Cardiac fibroblast (primary cell): ENCODE measurements around the gene GAP43.
"Not testable (repeated sequence)": the region's sequence is repeated elsewhere in the genome, so short reads cannot be mapped to it uniquely, and the experiment has no call there.

ENCODE experiments used
- DNase-seq, 2 donors: peaks; one replicate each; pipeline versions ENCODE4 v3.0.0 to v3.0.0-alpha.2; 2010; ENCODE audit warnings: low read depth in 2 of 2
- H3K4me3 ChIP-seq, 2 donors: replicated peaks in 1 of 2; 1 replicate in 1 of 2; 2 replicates in 1 of 2; pipeline ENCODE4 v1.5.1; 2011; ENCODE audit warnings: low read depth in 2 of 2, low read length in 2 of 2, mild to moderate bottlenecking in 2 of 2, moderate library complexity in 1 of 2
- TF ChIP-seq, protein P1 (sequence below): IDR thresholded peaks from one replicate; pipeline ENCODE4 v1.5.1; 2011; ENCODE audit warnings: low read depth, mild to moderate bottlenecking, low read length, inconsistent platforms

The GAP43 gene

DNA sequence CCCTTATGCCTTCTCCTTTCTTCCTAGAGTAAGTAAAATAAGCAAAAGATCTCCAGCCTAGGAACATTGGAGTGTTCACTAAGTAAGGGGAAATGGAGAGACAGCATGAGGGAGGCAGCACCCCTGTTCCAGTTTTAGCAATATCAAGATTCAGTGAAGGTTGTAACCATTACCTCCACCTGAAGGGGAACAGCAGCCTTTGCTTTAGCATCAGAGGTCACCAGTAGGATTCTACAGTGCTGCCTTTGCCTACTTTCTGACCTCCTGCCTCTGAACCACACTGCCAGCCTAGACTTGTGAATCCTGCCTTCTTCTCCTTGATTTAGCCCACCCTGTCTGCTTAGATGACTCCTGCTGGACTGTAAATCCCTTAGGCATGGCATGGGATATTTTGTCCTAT lies 104.7 kb downstream of the GAP43 start:
- no peak for DNase-seq
- no peak overlapping the region for H3K4me3 ChIP-seq
- TF ChIP-seq, protein P1, sequence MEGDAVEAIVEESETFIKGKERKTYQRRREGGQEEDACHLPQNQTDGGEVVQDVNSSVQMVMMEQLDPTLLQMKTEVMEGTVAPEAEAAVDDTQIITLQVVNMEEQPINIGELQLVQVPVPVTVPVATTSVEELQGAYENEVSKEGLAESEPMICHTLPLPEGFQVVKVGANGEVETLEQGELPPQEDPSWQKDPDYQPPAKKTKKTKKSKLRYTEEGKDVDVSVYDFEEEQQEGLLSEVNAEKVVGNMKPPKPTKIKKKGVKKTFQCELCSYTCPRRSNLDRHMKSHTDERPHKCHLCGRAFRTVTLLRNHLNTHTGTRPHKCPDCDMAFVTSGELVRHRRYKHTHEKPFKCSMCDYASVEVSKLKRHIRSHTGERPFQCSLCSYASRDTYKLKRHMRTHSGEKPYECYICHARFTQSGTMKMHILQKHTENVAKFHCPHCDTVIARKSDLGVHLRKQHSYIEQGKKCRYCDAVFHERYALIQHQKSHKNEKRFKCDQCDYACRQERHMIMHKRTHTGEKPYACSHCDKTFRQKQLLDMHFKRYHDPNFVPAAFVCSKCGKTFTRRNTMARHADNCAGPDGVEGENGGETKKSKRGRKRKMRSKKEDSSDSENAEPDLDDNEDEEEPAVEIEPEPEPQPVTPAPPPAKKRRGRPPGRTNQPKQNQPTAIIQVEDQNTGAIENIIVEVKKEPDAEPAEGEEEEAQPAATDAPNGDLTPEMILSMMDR, result no peak

DNA sequence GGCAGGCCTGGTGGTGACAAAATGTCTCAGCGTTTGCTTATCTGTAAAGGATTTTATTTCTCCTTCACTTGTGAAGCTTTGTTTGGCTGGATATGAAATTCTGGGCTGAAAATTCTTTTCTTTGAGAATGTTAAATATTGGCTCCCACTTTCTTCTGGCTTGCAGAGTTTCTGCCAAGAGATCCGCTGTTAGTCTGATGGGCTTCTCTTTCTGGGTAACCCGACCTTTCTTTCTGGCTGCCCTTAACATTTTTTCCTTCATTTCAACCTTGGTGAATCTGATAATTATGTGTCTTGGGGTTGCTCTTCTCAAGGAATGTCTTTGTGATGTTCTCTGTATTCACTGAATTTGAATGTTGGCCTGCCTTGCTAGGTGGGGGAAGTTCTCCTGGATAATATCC lies 113.0 kb downstream of the GAP43 start:
- not testable (repeated sequence) for H3K4me3 ChIP-seq

DNA sequence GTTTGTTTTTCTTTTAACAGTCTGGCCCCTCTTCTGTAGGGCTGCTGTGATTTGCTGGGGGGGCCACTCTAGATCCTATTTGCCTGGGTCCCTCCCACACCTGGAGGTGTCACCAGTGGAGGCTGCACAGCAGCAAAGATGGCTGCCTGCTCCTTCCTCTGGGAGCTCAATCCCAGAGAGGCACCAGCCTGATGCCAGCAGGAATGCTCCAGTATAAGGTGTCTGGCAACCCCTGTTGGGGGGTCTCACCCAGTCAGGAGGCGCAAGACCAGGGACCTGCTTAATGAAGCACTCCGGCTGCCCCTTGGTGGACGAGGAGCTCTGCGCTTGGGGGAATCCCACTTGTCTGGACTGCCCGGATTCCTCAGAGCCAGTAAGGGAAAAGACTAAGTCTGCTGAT lies 118.3 kb downstream of the GAP43 start:
- H3K4me3 ChIP-seq, result no peak overlapping the region
- DNase-seq, result no peak
- TF ChIP-seq, protein P1, result no peak

More for the DNA sequence above, 113.0 kb downstream of the GAP43 start:
- not testable (repeated sequence) for DNase-seq

DNA sequence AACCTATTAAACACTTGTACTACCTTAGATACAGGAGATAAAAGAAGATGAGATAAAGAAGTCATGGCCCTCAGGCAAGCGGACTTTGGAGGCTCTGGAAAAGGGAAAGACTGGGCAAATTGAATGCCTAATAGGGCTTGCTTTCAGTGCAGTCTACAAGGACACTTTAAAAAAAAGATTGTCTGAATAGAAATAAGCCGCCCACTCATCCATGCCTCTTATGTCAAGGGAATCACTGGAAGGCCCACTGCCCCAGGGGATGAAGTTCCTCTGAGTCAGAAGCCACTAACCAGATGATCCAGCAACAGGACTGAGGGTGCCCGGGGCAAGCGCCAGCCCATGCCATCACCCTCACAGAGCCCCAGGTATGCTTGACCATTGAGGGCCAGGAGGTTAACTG lies 121.2 kb downstream of the GAP43 start:
- DNase-seq, H3K4me3 ChIP-seq: not testable (repeated sequence)

DNA sequence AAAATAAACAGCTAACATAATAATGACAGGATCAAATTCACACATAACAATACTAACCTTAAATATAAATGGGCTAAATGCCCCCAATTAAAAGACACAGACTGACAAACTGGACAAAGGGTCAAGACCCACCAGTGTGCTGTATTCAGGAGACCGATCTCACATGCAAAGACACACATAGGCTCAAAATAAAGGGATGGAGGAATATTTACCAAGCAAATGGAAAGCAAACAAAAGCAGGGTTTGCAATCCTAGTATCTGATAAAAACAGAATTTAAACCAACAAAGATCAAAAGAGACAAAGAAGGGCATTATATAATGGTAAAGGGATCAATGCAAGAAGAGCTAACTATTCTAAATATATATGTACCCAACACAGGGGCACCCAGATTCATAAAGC lies 129.7 kb downstream of the GAP43 start:
- H3K4me3 ChIP-seq, DNase-seq: not testable (repeated sequence)

DNA sequence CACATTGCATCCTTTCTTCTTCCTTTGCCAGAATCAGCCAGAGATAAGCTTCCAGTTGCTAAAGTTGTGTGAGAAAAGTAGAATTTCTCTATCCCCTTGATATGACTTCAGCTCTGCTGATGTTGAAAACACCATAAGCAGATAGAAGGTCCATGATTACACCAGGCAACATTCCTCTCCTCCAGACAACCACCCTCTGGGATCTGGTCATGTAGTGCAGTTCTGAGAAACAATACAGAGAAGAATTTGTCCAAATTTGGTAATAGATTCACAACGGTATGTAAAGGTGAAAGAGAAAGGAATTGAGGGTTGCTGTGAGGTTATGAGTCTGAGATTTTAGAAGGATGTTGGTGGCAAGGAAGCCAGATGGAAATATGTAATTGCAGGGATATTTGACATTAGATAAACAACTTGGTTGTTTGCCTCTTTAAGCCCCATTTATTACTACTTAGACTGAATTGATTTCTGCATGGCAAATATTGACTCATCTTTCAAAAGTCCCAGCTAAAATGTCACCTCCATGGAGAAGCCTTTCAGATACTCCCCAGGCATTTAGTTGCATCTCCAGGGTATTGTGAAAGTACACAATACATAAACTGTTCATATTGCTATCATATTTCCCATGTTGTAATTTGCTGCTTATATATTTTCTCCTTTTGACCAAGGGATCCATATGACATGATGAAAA lies 134.9 kb downstream of the GAP43 start:
- TF ChIP-seq, protein P1, result no peak
- DNase-seq, result peak in 1 of 2 donors; percentile 3

DNA sequence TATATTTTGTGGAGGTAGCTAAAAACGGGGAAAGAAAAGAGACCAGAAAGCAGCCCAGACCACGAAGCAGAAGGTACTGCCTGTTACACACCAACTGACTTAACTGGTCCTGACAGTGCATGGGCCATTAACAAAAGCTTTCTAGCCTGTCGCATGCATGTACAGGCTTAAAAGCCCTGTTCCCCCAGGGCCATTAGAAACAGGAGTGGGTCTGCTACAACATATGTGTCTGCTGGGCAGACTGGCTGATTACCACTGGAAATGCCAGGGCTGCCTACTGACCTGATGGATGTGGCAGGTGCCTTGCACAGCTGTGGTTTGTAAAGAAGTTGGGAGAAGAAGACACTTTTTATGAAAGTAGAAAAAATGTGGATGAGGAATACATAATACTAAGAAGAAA lies 137.4 kb downstream of the GAP43 start:
- H3K4me3 ChIP-seq, result no peak overlapping the region
- TF ChIP-seq, protein P1, result no peak
- no peak for DNase-seq

More for the DNA sequence above, 134.9 kb downstream of the GAP43 start:
- H3K4me3 ChIP-seq, result no peak overlapping the region

DNA sequence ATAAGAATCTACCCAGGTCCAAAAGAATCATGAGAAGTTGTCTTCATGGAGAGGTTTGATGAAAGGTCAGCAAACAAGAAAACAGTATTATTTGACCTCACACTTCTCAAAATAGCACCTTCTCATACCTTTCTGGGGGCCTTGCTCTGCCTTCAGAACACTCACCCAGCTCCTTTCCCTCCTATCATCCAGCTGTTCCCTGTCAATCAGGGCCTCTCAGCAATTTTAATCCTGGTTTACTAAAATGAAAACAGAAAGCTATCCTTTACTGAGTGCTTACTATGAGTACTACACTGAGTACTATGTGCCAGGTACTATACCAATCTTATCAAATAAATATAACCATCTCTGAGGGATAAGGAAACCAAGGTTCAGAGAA lies 138.6 kb downstream of the GAP43 start:
- TF ChIP-seq, protein P1, result no peak
- no peak for DNase-seq

More for the DNA sequence above, 138.6 kb downstream of the GAP43 start:
- H3K4me3 ChIP-seq, result no peak overlapping the region
